Gastrocnemius medialis (tissue), 4 donors: ENCODE measurements around the gene SERPINB6.

Experiments
- POLR2A ChIP-seq, 2 donors: fragments of 450-650 bp; IDR thresholded peaks; one replicate each; pipeline ENCODE4 v1.6.1; 2017; ENCODE audit warnings: antibody characterized with exemption in 2 of 2, mild to moderate bottlenecking in 2 of 2, moderate library complexity in 2 of 2
- TF ChIP-seq, protein P1 (sequence below), 5 experiments: fragments of 450-650 bp in 3 of 5; fragments of 200-600 bp in 2 of 5; sonication (generic) in 2 of 5; IDR thresholded peaks in 4 of 5; conservative IDR thresholded peaks in 1 of 5; 1 replicate in 4 of 5; 2 replicates in 1 of 5; pipeline ENCODE4 v1.5.1; 2016 to 2019; ENCODE audit warnings: antibody characterized with exemption in 5 of 5, mild to moderate bottlenecking in 3 of 5, moderate library complexity in 3 of 5

DNA sequence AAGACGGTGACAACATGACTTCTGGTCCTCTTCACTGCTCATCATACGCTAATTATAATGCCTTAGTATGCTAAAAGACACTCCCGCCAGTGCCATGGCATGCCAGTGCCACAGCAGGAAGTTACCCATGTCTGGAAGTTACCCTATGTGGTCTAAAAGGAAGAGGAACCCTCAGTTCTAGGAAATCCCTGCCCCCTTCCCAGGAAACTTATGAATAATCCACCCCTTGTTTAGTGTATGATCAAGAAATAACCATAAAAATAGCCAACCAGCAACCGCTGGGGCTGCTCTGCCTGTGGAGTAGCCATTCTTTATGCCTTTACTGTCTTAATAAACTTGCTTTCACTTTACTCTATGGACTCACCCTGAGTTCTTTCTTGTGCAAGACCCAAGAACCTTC is 52.4 kb downstream of the SERPINB6 start:
- TF ChIP-seq, protein P1, sequence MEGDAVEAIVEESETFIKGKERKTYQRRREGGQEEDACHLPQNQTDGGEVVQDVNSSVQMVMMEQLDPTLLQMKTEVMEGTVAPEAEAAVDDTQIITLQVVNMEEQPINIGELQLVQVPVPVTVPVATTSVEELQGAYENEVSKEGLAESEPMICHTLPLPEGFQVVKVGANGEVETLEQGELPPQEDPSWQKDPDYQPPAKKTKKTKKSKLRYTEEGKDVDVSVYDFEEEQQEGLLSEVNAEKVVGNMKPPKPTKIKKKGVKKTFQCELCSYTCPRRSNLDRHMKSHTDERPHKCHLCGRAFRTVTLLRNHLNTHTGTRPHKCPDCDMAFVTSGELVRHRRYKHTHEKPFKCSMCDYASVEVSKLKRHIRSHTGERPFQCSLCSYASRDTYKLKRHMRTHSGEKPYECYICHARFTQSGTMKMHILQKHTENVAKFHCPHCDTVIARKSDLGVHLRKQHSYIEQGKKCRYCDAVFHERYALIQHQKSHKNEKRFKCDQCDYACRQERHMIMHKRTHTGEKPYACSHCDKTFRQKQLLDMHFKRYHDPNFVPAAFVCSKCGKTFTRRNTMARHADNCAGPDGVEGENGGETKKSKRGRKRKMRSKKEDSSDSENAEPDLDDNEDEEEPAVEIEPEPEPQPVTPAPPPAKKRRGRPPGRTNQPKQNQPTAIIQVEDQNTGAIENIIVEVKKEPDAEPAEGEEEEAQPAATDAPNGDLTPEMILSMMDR (IDR thresholded peaks at IDR 0.05 in 4 of 5, conservative IDR thresholded peaks at IDR 0.05 in 1 of 5): no peak
- no peak for TF ChIP-seq POLR2A (IDR thresholded peaks at IDR 0.05)
